Small intestine (tissue), 7 donors: Measurements from ENCODE around the gene RPSA. TPM values are rescaled to one million over a fixed set of nuclear protein-coding genes. Genes with fewer than 3 reads are reported as not detected.
"Not testable (repeated sequence)": the region's sequence is repeated elsewhere in the genome, so short reads cannot be mapped to it uniquely, and the experiment has no call there.

Experiments used
- DNase-seq, 2 donors: peaks; one replicate each; pipeline versions ENCODE4 v3.0.0 to v3.0.0-alpha.2; 2013
- FAIRE-seq: peaks from 2 replicates; lab custom pipeline; 2012; peaks lifted over from hg19 to GRCh38; lab: Jason Lieb, UNC
- H3K27ac ChIP-seq, 3 donors: one replicate each; pipeline ENCODE4 v1.5.1; 2013; ENCODE audit warnings: low read length in 2 of 3, mild to moderate bottlenecking in 2 of 3, control low read depth in 1 of 3, inconsistent platforms in 1 of 3, low read depth in 1 of 3, moderate library complexity in 1 of 3
- H3K27me3 ChIP-seq, 3 donors: one replicate each; pipeline ENCODE4 v1.6.1; 2013; ENCODE audit warnings: low read length in 3 of 3, inconsistent platforms in 1 of 3; ENCODE audit not compliant: control insufficient read depth in 3 of 3, insufficient read depth in 3 of 3
- H3K36me3 ChIP-seq, 3 donors: one replicate each; pipeline ENCODE4 v1.6.1; 2013; ENCODE audit warnings: low read length in 3 of 3, inconsistent platforms in 1 of 3, low read depth in 1 of 3, mild to moderate bottlenecking in 1 of 3, moderate library complexity in 1 of 3; ENCODE audit not compliant: control insufficient read depth in 3 of 3, insufficient read depth in 2 of 3
- H3K4me1 ChIP-seq, 3 donors: one replicate each; pipeline ENCODE4 v1.6.1; 2013; ENCODE audit warnings: low read length in 2 of 3, inconsistent platforms in 1 of 3, low read depth in 1 of 3, mild to moderate bottlenecking in 1 of 3, moderate library complexity in 1 of 3; ENCODE audit not compliant: control insufficient read depth in 3 of 3, insufficient read depth in 2 of 3
- H3K4me3 ChIP-seq, 3 donors: one replicate each; pipeline ENCODE4 v1.5.1; 2013; ENCODE audit warnings: low read length in 3 of 3, control low read depth in 1 of 3, inconsistent platforms in 1 of 3, low read depth in 1 of 3, mild to moderate bottlenecking in 1 of 3, moderate library complexity in 1 of 3
- H3K9me3 ChIP-seq, 2 donors: one replicate each; pipeline ENCODE4 v1.6.1; 2013; ENCODE audit warnings: low read depth in 1 of 2, low read length in 1 of 2; ENCODE audit not compliant: control insufficient read depth in 2 of 2, insufficient read depth in 1 of 2
- WGBS, 3 donors: extraction: QIAGEN DNeasy Blood & Tissue Kit; methylation state at CpG; one replicate each; pipeline ENCODE4 v1.1.7; 2013; 5-methylcytosine and 5-hydroxymethylcytosine counted together
- polyA plus RNA-seq, 4 donors: library from polyadenylated mRNA; stranded (reverse) in 3 of 4; unstranded in 1 of 4; fragments of 200-250 nt in 3 of 4; fragments of 120-200 nt in 1 of 4; gene quantifications; one replicate each; pipeline versions ENCODE4 v1.2.1 to v1.2.3, GENCODE V29; 2013
- donor health status: healthy with polysubstance abuse.
- donor health status: control.
- donor health status: control.
- donor health status: Bipolar disorder and iron deficiency.
- donor health status: healthy.

Gene RPSA
- polyA plus RNA-seq, 4 donors, result 893 to 2,034 (median 1,393) TPM

DNA sequence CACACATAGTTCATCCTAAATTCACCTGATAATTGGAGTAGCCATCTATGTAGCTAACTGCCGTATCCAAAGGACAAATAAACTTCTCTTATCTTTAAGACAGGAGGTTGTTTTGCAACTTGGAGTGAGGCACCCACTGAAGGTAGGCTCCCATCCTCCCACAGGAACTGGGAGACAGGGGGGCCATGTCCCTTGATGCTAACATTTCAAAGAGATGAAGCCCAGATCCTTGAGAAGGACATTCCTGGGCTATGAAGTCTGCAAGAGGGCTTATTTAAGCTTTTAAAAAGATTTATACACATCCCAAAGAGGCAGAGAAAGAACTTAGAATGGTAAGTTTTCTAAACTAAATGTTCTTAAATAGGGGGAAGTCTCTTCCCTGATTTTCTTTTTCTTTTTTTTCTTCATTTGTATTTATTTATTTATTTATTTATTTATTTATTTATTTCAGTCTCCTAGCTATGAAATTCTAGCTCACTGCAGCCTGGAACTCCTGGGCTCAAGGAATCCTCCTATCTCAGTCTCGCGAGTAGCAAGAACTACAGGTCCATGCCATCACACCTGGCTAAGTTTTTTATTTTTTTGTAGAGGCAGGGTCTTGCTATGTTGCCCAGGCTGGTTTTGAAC is 48.2 kb downstream of the RPSA start:
- Histone ChIP-seq H3K4me1 (no peaks in the 10 kb centered on the region), H3K36me3 (no peaks in the 10 kb centered on the region), H3K27ac (no peak overlapping the region), H3K4me3 (no peak overlapping the region), H3K9me3 (no peaks in the 10 kb centered on the region), H3K27me3 (peaks cover 0 to 2% (median 0%) of the 10 kb centered on the region in 3 donors)
- DNase-seq (no peak), FAIRE-seq (no peak)
- 39 to 51% (median 47%) methylated on average over 3 of the region's 3 CpGs for WGBS, 3 donors

DNA sequence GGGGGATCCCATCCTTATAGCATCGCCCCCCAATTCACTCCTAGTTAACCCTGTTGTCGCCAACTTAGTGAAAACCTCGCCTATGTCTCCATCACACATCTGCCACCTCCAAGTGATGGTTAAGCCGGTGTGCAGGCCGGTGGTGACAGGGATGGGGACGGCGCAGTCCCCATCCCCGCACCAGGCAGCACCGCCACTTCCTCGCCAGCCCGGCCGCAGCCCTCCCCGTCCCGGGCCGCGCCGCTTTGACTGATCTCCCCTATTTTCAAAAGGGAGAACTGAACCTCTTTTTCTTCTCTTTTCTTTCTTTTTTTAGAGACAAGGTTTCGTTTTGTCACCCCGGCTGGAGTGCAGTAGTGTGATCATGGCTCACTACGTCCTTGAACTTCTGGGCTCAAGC is 49.6 kb downstream of the RPSA start:
- Histone ChIP-seq H3K27ac (no peak overlapping the region), H3K27me3 (peaks cover 0 to 2% (median 0%) of the 10 kb centered on the region in 3 donors), H3K9me3 (no peaks in the 10 kb centered on the region), H3K36me3 (no peaks in the 10 kb centered on the region), H3K4me3 (no peak overlapping the region), H3K4me1 (no peaks in the 10 kb centered on the region)
- no peak for DNase-seq
- 93 to 95% (median 94%) methylated on average over 20 of the region's 20 CpGs for WGBS, 3 donors
- FAIRE-seq, result no peak

DNA sequence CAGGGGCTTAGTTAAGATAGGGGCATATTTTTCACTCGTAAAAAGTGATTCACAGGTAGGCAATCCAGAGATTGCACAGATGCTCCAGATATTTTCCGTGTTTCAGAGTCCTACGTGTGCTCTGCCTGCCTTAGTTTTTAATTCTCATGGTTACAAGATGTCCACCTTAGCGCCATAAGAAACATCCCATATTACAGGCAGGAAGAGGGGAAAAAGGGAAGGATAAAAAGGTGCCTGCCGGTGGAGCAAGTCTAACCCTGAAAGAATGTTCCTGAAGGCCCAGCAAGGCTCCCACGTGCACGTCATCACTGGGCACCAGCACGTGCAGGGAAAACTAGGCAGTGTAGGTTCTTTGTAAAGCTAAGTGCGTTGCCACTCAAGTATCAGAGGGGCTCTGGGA is 50.8 kb downstream of the RPSA start:
- DNase-seq (no peak), FAIRE-seq (no peak)
- Histone ChIP-seq H3K9me3 (no peaks in the 10 kb centered on the region), H3K4me1 (no peaks in the 10 kb centered on the region), H3K27me3 (peaks cover 0 to 2% (median 0%) of the 10 kb centered on the region in 3 donors), H3K36me3 (no peaks in the 10 kb centered on the region), H3K4me3 (no peak overlapping the region), H3K27ac (no peak overlapping the region)
- 83 to 86% (median 84%) methylated on average over 9 of the region's 9 CpGs for WGBS, 3 donors

DNA sequence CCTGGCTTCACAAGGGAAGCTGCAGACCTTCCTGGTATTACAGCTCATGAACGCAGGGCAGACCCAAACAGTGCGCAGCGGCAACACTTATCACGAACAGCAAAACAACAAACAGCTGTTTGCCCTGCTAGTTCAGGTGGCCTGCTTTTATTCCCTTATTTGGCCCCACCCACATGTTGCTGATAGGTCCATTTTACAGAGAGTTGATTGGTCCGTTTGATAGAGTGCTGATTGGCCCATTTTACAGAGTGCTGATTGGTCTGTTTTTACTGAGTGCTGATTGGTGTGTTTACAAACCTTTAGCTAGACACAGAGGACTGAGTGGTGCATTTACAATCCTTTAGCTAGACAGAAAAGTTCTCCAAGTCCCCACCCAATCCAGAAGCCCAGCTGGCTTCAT is 52.1 kb downstream of the RPSA start:
- DNase-seq, H3K27me3 ChIP-seq, FAIRE-seq, H3K36me3 ChIP-seq, H3K27ac ChIP-seq, H3K4me1 ChIP-seq, H3K4me3 ChIP-seq, H3K9me3 ChIP-seq: not testable (repeated sequence)
- 84 to 89% (median 86%) methylated on average over 5 of the region's 5 CpGs for WGBS, 3 donors

DNA sequence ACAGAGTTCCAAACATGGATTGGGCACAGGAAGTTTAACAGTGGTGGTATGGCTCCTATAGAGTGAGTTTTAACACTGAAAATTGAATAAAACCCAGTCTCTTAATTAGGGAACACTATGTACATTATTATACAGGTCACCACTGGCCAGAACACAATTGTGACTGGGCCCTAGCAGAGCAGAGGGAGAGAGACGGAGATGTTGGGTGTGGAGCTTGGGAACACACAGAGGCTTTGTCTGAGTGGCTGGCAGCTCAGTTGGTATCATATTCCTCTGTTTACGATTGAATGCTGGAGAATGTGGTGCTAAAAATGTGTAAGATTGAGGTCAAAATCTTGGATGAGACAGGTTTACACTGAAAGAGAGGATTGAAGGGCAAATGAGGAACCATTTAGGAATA is 54.2 kb downstream of the RPSA start:
- no peak overlapping the region for H3K27ac ChIP-seq
- no peak overlapping the region for H3K4me3 ChIP-seq
- peaks cover 0 to 2% (median 0%) of the 10 kb centered on the region in 3 donors for H3K27me3 ChIP-seq
- H3K9me3 ChIP-seq, result no peaks in the 10 kb centered on the region
- FAIRE-seq (no peak), DNase-seq (no peak)
- no peaks in the 10 kb centered on the region for H3K36me3 ChIP-seq
- no peaks in the 10 kb centered on the region for H3K4me1 ChIP-seq
- WGBS, 3 donors, result 40 to 60% (median 44%) methylated on average over 2 of the region's 2 CpGs

Other genes with a start within 250 kb of the RPSA start
- gene XIRP1, start 214.1 kb upstream of the RPSA start, polyA plus RNA-seq, result 1 to 10 TPM in 2 of 4 donors, under 1 TPM in 2; 0.15 to 5.4 (median 1.0) TPM
- 1 to 10 TPM in 1 of 4 donors, under 1 TPM in 1, not detected in 2; 0.06 to 3.7 TPM for gene CX3CR1, start 126.7 kb upstream of the RPSA start, polyA plus RNA-seq
- under 1 TPM in 1 of 4 donors, not detected in 3; 0.09 TPM for gene CCR8, start 77.0 kb upstream of the RPSA start, polyA plus RNA-seq
- 10 to 100 TPM; 17.3 to 42.9 (median 30.8) TPM for gene SLC25A38, start 23.4 kb upstream of the RPSA start, polyA plus RNA-seq
- under 1 TPM in 3 of 4 donors, not detected in 1; under 0.01 to 0.37 (median 0.09) TPM for gene MOBP, start 61.0 kb downstream of the RPSA start, polyA plus RNA-seq